ENCODE data around the gene TDRD12. TPM values are rescaled to one million over a fixed set of nuclear protein-coding genes. Genes with fewer than 3 reads are reported as not detected.

TDRD12 gene
- total and polyA plus RNA-seq, 2 of the 13 experiments (the other 11 are each of a cell fraction or from before 2014, with no cell fraction given), result 0.03 to 0.40 TPM

GRCh38 chr19:32749361-32749760, 29.8 kb downstream of the TDRD12 start:
- ChIA-PET POLR2A (no interaction called here), CTCF (ENCODE audit: low intra/inter-chr PET ratio, low total read pairs) (no interaction called here)
- ATAC-seq (no peak), DNase-seq (ENCODE audit: low spot score) (no peak), FAIRE-seq (no peak)
- in situ Hi-C loops (cut with HindIII; ENCODE audit: extremely low pct_ligation_motif_present, low pct_unique_long_range_greater_than_20kb), result no loop called here
- intact Hi-C loops (cut with micrococcal nuclease; ENCODE audit: unreplicated experiment), result no loop called here
- H3K4me1 ChIP-seq (ENCODE audit: insufficient read depth, low read length), result no peaks in the 10 kb centered on the region
- H3K79me2 ChIP-seq (ENCODE audit: insufficient read depth, low read length), result no peaks in the 10 kb centered on the region
- no peak overlapping the region for H3K9ac ChIP-seq (ENCODE audit: insufficient read depth, low read depth, low read length)
- H3K36me3 ChIP-seq (replicated peaks in 1 of 2; ENCODE audit: control insufficient read depth in 1 of 2, insufficient read depth in 2 of 2, low read length in 2 of 2), result no peaks in the 10 kb centered on the region
- H3K4me3 ChIP-seq (replicated peaks in 1 of 3; ENCODE audit: insufficient read depth in 1 of 3, low read depth in 2 of 3, low read length in 3 of 3), result no peak overlapping the region
- H3K27me3 ChIP-seq (ENCODE audit: control insufficient read depth in 1 of 2, insufficient read depth in 2 of 2, low read length in 2 of 2), result peaks cover 2 to 16% of the 10 kb centered on the region in 2 experiments; a peak in 2 of 5 replicates
- H3K27ac ChIP-seq (ENCODE audit: extremely low read length, insufficient read depth, low read length), result no peak overlapping the region
- H4K20me1 ChIP-seq (ENCODE audit: insufficient read depth, low read length), result no peaks in the 10 kb centered on the region
- H2AFZ ChIP-seq (ENCODE audit: low read length), result no peak overlapping the region
- TF ChIP-seq TGIF2 (CRISPR knock-in tag; IDR thresholded peaks at IDR 0.05), result no peak
- TF ChIP-seq KMT2B (CRISPR knock-in tag; IDR thresholded peaks at IDR 0.05), result no peak
- BruUV-seq (replicated peaks), result no TSS peak
- 22% methylated on average over 6 of the region's 6 CpGs for WGBS (ENCODE audit: low lambda C conversion rate)
- no peaks in the 10 kb centered on the region for H3K9me3 ChIP-seq (ENCODE audit: low read length)
- H3K4me2 ChIP-seq (ENCODE audit: low read depth, low read length), result no peak overlapping the region

DNA sequence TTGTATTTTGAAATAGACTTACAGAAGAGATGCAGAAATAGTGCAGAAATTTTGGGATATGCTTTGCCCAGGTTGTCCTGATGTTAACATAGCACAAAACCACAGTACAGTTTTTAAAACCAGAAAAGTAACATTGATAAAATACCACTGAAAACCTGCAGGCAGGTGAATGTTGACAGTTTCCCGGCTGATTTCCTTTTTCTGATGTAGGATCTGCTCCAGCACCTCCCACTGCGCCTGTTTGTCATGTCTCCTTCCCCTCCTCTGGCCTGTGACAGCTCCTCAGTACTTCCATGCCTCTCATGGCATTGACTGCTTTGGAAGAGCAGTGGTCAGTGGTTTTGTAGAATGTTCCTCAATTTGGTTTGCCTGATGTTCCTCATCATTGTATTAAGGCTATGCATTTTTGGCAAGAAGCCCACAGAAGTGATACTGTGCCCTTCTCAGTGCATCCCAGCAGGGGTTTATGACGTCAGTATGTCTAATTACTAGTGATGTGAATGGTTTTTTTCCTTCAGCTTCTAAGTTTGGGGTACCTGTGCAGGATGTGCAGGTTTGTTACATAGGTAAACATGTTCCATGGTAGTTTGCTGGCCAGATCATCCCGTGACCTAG, 31.0 kb downstream of the TDRD12 start:
- Histone ChIP-seq H3K36me3 (replicated peaks in 1 of 2; ENCODE audit: control insufficient read depth in 1 of 2, insufficient read depth in 2 of 2, low read length in 2 of 2) (no peaks in the 10 kb centered on the region), H3K79me2 (ENCODE audit: insufficient read depth, low read length) (no peaks in the 10 kb centered on the region), H3K9ac (ENCODE audit: insufficient read depth, low read depth, low read length) (no peak overlapping the region), H3K4me1 (ENCODE audit: insufficient read depth, low read length) (no peaks in the 10 kb centered on the region), H3K9me3 (ENCODE audit: low read length) (no peaks in the 10 kb centered on the region), H3K27me3 (ENCODE audit: control insufficient read depth in 1 of 2, insufficient read depth in 2 of 2, low read length in 2 of 2) (peaks cover 2 to 16% of the 10 kb centered on the region in 2 experiments; a peak in 3 of 5 replicates), H3K4me2 (ENCODE audit: low read depth, low read length) (no peak overlapping the region), H2AFZ (ENCODE audit: low read length) (no peak overlapping the region), H3K4me3 (replicated peaks in 1 of 3; ENCODE audit: insufficient read depth in 1 of 3, low read depth in 2 of 3, low read length in 3 of 3) (no peak overlapping the region), H3K27ac (ENCODE audit: extremely low read length, insufficient read depth, low read length) (no peak overlapping the region), H4K20me1 (ENCODE audit: insufficient read depth, low read length) (no peaks in the 10 kb centered on the region)
- WGBS (ENCODE audit: low lambda C conversion rate), result 1% methylated on average over 4 of the region's 4 CpGs
- FAIRE-seq (no peak), DNase-seq (ENCODE audit: low spot score) (no peak), ATAC-seq (no peak)
- intact Hi-C loops (cut with micrococcal nuclease; ENCODE audit: unreplicated experiment), result no loop called here
- CTCF ChIA-PET (ENCODE audit: low intra/inter-chr PET ratio, low total read pairs), result no interaction called here
- in situ Hi-C loops (cut with HindIII; ENCODE audit: extremely low pct_ligation_motif_present, low pct_unique_long_range_greater_than_20kb), result no loop called here
- TF ChIP-seq SIN3B (IDR thresholded peaks at IDR 0.05; ENCODE audit: low read length) (no peak), ATF7 (IDR thresholded peaks at IDR 0.05) (peak; percentile 84), ATF7 (CRISPR knock-in tag; IDR thresholded peaks at IDR 0.05) (no peak), ZSCAN22 (CRISPR knock-in tag; IDR thresholded peaks at IDR 0.05) (no peak), ZNF20 (CRISPR knock-in tag; IDR thresholded peaks at IDR 0.05) (no peak), RELA (CRISPR knock-in tag; IDR thresholded peaks at IDR 0.05) (no peak), CREB1 (IDR thresholded peaks at IDR 0.05) (peak; percentile 88), CREB1 (CRISPR knock-in tag; IDR thresholded peaks at IDR 0.05) (no peak), HDAC6 (IDR thresholded peaks at IDR 0.05; ENCODE audit: low read depth, low read length) (no peak), ZNF567 (CRISPR knock-in tag; IDR thresholded peaks at IDR 0.05; ENCODE audit: borderline replicate concordance) (no peak)
- TF ChIP-seq, protein P1, sequence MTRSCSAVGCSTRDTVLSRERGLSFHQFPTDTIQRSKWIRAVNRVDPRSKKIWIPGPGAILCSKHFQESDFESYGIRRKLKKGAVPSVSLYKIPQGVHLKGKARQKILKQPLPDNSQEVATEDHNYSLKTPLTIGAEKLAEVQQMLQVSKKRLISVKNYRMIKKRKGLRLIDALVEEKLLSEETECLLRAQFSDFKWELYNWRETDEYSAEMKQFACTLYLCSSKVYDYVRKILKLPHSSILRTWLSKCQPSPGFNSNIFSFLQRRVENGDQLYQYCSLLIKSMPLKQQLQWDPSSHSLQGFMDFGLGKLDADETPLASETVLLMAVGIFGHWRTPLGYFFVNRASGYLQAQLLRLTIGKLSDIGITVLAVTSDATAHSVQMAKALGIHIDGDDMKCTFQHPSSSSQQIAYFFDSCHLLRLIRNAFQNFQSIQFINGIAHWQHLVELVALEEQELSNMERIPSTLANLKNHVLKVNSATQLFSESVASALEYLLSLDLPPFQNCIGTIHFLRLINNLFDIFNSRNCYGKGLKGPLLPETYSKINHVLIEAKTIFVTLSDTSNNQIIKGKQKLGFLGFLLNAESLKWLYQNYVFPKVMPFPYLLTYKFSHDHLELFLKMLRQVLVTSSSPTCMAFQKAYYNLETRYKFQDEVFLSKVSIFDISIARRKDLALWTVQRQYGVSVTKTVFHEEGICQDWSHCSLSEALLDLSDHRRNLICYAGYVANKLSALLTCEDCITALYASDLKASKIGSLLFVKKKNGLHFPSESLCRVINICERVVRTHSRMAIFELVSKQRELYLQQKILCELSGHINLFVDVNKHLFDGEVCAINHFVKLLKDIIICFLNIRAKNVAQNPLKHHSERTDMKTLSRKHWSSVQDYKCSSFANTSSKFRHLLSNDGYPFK (CRISPR knock-in tag; IDR thresholded peaks at IDR 0.05; ENCODE audit: borderline replicate concordance), result no peak
- POLR2A ChIA-PET, result no interaction called here
- BruUV-seq (replicated peaks), result no TSS peak

Data from HepG2 (cell line).